Kidney (tissue), 14 donors: ENCODE data around the gene SRD5A1. TPM values are rescaled to one million over a fixed set of nuclear protein-coding genes. Genes with fewer than 3 reads are reported as not detected.

Experiments used
- DNase-seq, 5 donors: peaks; one replicate each; pipeline ENCODE4 v3.0.0-alpha.2; 2013 to 2020
- FAIRE-seq: peaks from 2 replicates; lab custom pipeline; 2012; peaks lifted over from hg19 to GRCh38; lab: Jason Lieb, UNC
- H3K27ac ChIP-seq, 2 donors: one replicate each; pipeline ENCODE4 v1.7.0; 2013; ENCODE audit warnings: low read depth in 2 of 2, low read length in 2 of 2, inconsistent platforms in 1 of 2
- H3K27me3 ChIP-seq: one replicate; pipeline ENCODE4 v1.7.1; 2013; ENCODE audit warnings: low read length, inconsistent platforms; ENCODE audit not compliant: control insufficient read depth, insufficient read depth
- H3K36me3 ChIP-seq, 3 donors: one replicate each; pipeline versions ENCODE4 v1.7.0 to v1.7.1; 2013; ENCODE audit warnings: low read length in 3 of 3, control low read depth in 1 of 3, inconsistent platforms in 1 of 3; ENCODE audit not compliant: insufficient read depth in 3 of 3, control insufficient read depth in 2 of 3
- H3K4me1 ChIP-seq, 3 donors: one replicate each; pipeline versions ENCODE4 v1.7.0 to v1.7.1; 2013; ENCODE audit warnings: low read length in 3 of 3, inconsistent platforms in 1 of 3, low read depth in 1 of 3; ENCODE audit not compliant: control insufficient read depth in 2 of 3, insufficient read depth in 2 of 3
- H3K4me3 ChIP-seq, 3 donors: one replicate each; pipeline versions ENCODE4 v1.7.0 to v1.8.1; 2013; ENCODE audit warnings: low read length in 3 of 3, control low read depth in 1 of 3, inconsistent platforms in 1 of 3
- H3K9ac ChIP-seq, 3 donors: one replicate each; pipeline versions ENCODE4 v1.7.0 to v1.7.1; 2013; ENCODE audit warnings: low read length in 3 of 3, control low read depth in 1 of 3, inconsistent platforms in 1 of 3
- H3K9me3 ChIP-seq, 3 donors: one replicate each; pipeline versions ENCODE4 v1.7.0 to v1.7.1; 2013; ENCODE audit warnings: low read length in 3 of 3, control low read depth in 1 of 3, inconsistent platforms in 1 of 3; ENCODE audit not compliant: control insufficient read depth in 2 of 3, insufficient read depth in 1 of 3
- intact Hi-C: fragments of 100-400 bp; cut with DNase I; formaldehyde crosslinking; loops from one replicate; pipeline ENCODE4 v1.11.1; 2022
- polyA plus RNA-seq: library from polyadenylated mRNA; stranded (reverse); fragments of 350-450 nt; fragmentation: Illumina TruSeq; extraction: RNeasy Lipid Tissue Mini Kit (QIAGEN cat#74804); gene quantifications from one replicate; pipeline ENCODE4 v1.2.3, GENCODE V29; 2014; ENCODE audit warnings: low read depth, low replicate concordance; ENCODE audit not compliant: insufficient read depth
- total RNA-seq: library from RNA; stranded (reverse); fragmentation: NEBNext Ultra II Directional; extraction: Animal tissue kit (Norgen Biotek cat#: 25700); gene quantifications from one replicate; pipeline ENCODE4 v1.2.1, GENCODE V29; 2021
- TF ChIP-seq, protein P1 (sequence below): IDR thresholded peaks from 3 replicates; pipeline ENCODE4 v1.5.1; 2012; ENCODE audit warnings: mild to moderate bottlenecking, moderate library complexity, borderline replicate concordance; ENCODE audit not compliant: insufficient read depth; ENCODE audit errors: extremely low read depth
- donor health status: control.
- donor health status: control.
- donor health status: control.
- donor health status: control.
- donor health status: control.
- donor health status: DM: yes; HTN: yes; CAD: no.
- donor health status: Normal renal cell carcinoma (clear cell type).

SRD5A1 gene
- total and polyA plus RNA-seq, 2 donors from 2014 or later: 6.5 to 13.1 TPM

DNA sequence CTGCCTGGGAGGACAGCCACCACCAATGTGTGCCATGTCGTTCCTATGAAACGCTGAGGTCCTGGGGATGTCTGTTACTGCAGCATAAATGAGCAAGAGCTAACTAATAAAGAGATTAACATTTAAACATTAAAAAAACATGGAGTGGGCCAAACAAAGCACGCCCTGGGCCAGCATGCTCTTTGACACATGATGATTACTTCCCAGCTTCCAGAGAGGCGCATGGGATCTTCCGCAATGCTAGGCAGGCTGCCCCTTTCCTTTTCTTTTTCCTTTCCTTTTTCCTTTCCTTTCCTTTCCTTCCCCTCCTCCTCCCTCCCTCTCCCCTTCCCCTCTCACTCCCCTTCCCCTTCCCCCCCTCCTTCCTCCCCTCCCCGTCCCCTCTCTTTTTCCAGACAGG is 69.4 kb downstream of the SRD5A1 start:
- Histone ChIP-seq H3K27me3 (no peaks in the 10 kb centered on the region), H3K27ac (no peak overlapping the region), H3K4me1 (peaks cover 0 to 7% (median 0%) of the 10 kb centered on the region in 3 donors), H3K9me3 (no peaks in the 10 kb centered on the region), H3K9ac (no peak overlapping the region), H3K36me3 (no peaks in the 10 kb centered on the region), H3K4me3 (no peak overlapping the region)
- DNase-seq (no peak), FAIRE-seq (no peak)
- intact Hi-C loops: no loop called here
- TF ChIP-seq, protein P1, sequence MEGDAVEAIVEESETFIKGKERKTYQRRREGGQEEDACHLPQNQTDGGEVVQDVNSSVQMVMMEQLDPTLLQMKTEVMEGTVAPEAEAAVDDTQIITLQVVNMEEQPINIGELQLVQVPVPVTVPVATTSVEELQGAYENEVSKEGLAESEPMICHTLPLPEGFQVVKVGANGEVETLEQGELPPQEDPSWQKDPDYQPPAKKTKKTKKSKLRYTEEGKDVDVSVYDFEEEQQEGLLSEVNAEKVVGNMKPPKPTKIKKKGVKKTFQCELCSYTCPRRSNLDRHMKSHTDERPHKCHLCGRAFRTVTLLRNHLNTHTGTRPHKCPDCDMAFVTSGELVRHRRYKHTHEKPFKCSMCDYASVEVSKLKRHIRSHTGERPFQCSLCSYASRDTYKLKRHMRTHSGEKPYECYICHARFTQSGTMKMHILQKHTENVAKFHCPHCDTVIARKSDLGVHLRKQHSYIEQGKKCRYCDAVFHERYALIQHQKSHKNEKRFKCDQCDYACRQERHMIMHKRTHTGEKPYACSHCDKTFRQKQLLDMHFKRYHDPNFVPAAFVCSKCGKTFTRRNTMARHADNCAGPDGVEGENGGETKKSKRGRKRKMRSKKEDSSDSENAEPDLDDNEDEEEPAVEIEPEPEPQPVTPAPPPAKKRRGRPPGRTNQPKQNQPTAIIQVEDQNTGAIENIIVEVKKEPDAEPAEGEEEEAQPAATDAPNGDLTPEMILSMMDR: no peak

DNA sequence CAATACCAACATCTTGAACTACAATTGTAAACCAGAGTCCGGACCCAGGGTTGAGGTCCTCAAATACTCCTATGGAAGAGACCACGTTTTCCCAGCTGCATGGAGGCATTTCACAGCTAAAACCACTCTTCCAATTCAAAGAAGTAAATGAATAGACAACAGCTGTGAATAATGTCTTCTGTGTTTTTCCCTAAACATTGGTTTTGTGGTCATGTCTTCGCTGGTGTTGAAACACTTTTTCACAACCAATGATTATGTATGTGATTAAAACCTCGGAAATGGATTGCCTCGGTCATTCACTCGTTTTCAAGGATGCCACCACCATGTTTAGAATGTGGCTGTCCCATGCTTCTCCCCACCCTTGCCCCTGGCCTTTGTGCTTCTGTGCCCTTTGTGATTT is 70.6 kb downstream of the SRD5A1 start:
- TF ChIP-seq, protein P1: no peak
- Histone ChIP-seq H3K27ac (peak overlapping the region in 1 of 2 donors; percentile 36), H3K9me3 (no peaks in the 10 kb centered on the region), H3K36me3 (no peaks in the 10 kb centered on the region), H3K4me3 (no peak overlapping the region), H3K9ac (no peak overlapping the region), H3K27me3 (no peaks in the 10 kb centered on the region), H3K4me1 (peaks cover 0 to 7% (median 0%) of the 10 kb centered on the region in 3 donors)
- intact Hi-C loops: no loop called here
- DNase-seq (no peak), FAIRE-seq (no peak)

DNA sequence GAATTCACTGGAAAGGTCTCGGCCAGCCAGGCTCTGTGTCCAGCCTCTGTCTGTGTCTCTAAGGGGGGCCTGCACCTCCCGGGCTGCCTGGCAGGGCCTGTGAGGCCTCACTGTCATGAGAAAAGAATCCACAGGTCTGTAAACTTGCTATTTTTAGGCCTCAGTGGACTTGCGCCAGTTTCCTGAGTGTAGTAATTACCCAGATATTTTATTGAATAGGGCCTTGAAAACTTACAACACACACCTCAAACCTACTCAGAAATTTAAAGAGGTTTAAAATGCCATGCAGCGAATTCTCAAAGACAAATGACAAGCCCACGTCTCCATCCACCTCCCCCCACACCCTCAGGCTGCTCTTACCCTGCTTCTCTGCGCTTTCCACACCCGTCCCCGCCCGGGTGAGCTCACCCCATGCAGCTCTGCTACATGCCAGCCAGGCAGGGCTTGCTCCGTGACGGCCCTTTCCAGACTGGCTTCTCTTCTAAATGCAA is 71.2 kb downstream of the SRD5A1 start:
- no peak for FAIRE-seq
- Histone ChIP-seq H3K27me3 (no peaks in the 10 kb centered on the region), H3K4me3 (no peak overlapping the region), H3K36me3 (no peaks in the 10 kb centered on the region), H3K4me1 (peaks cover 0 to 7% (median 0%) of the 10 kb centered on the region in 3 donors), H3K9me3 (no peaks in the 10 kb centered on the region), H3K9ac (no peak overlapping the region), H3K27ac (peak overlapping the region in 1 of 2 donors; percentile 45)
- DNase-seq: peak in 1 of 5 donors; percentile 76
- intact Hi-C loops: no loop called here
- TF ChIP-seq, protein P1: no peak

DNA sequence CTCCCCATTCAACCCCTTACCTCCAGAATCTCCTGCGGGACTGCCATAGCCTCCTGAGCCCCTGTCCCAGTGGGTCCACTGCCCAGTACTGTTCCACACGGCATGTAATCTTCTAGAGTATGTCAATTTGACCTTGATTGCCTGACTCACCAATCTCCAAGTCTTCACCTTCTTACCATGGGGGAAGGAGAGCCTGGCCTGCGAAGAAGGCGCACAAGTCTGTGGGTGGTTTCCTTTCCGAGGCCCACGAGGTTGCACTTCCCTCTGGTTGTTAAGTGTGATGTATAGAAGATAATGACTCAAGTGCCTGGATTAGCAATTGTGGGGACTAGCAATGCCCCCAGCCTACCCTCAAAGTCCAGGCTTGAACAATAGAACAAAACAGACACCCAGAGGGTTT is 71.8 kb downstream of the SRD5A1 start:
- no peak overlapping the region for H3K9ac ChIP-seq
- intact Hi-C loops: no loop called here
- DNase-seq: no peak
- H3K4me3 ChIP-seq: no peak overlapping the region
- no peak for FAIRE-seq
- H3K9me3 ChIP-seq: no peaks in the 10 kb centered on the region
- H3K27me3 ChIP-seq: no peaks in the 10 kb centered on the region
- H3K4me1 ChIP-seq: peaks cover 0 to 7% (median 0%) of the 10 kb centered on the region in 3 donors
- TF ChIP-seq, protein P1: no peak
- H3K36me3 ChIP-seq: no peaks in the 10 kb centered on the region
- H3K27ac ChIP-seq: peak overlapping the region in 1 of 2 donors; percentile 45
